HepG2 (cell line): ENCODE data around the gene ITGA2.

Experiments used
- HDAC2 ChIP-seq: sonication (generic); formaldehyde crosslinking; IDR thresholded peaks from 2 replicates; pipeline ENCODE4 v1.4.0; 2020; ENCODE audit warnings: missing genetic modification reagents
- JUND ChIP-seq: sonication (generic); formaldehyde crosslinking; IDR thresholded peaks from 2 replicates; pipeline ENCODE4 v1.8.0; 2022; ENCODE audit warnings: mild to moderate bottlenecking, missing genetic modification reagents
- MIER2 ChIP-seq: IDR thresholded peaks from 2 replicates; pipeline ENCODE4 v1.6.1; 2016; ENCODE audit warnings: missing biosample characterization, missing genetic modification reagents
- SP4 ChIP-seq: sonication (generic); formaldehyde crosslinking; IDR thresholded peaks from 2 replicates; pipeline ENCODE4 v1.8.1; 2023; ENCODE audit warnings: mild to moderate bottlenecking, missing genetic modification reagents
- ZFX ChIP-seq: sonication (generic); formaldehyde crosslinking; IDR thresholded peaks from 2 replicates; pipeline ENCODE4 v1.4.0; 2020; ENCODE audit warnings: mild to moderate bottlenecking, low read depth, missing genetic modification reagents, moderate library complexity
- ZSCAN22 ChIP-seq: sonication (generic); formaldehyde crosslinking; IDR thresholded peaks from 2 replicates; pipeline ENCODE4 v1.4.0; 2020; ENCODE audit warnings: mild to moderate bottlenecking, missing genetic modification reagents

DNA sequence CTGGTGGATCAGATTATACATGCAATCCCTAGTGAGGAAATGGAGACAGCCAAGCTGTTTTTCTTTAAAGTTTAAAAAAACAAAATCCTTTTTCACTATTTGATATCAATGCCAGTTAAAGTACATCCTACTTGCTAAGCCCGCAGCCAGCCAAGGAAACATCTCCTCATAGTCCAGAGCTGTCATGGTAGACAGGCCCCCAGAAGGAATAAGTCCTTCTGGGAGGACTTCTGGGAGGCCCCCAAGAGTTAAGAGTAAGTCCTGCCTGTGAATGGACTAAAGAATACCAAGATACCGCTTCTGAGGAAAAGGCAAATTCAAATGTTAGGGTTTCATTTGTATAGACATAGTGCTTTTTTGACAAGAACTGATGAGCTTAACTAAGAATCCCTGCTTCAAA lies 82.1 kb downstream of the ITGA2 start:
- TF ChIP-seq JUND (CRISPR knock-in tag) (no peak), ZSCAN22 (CRISPR knock-in tag) (no peak), SP4 (CRISPR knock-in tag) (no peak), HDAC2 (CRISPR knock-in tag) (no peak), MIER2 (CRISPR knock-in tag) (no peak), ZFX (CRISPR knock-in tag) (no peak)
